Parathyroid adenoma (tissue), 2 donors: ENCODE measurements around the gene C6orf15.
A peak's percentile ranks its signal among the peaks of the same experiment; 100 is the strongest.

Experiments
- H2AFZ ChIP-seq: fragments of 300-600 bp; sonication (generic); one replicate; pipeline ENCODE4 v1.7.0; 2017; ENCODE audit warnings: antibody characterized with exemption, mild to moderate bottlenecking
- H3K27ac ChIP-seq: fragments of 300-600 bp; sonication (generic); one replicate; pipeline ENCODE4 v1.7.0; 2017
- H3K27me3 ChIP-seq: fragments of 300-600 bp; sonication (generic); one replicate; pipeline ENCODE4 v1.7.0; 2017; ENCODE audit warnings: low read length; ENCODE audit not compliant: control insufficient read depth, insufficient read depth
- H3K36me3 ChIP-seq: fragments of 300-600 bp; sonication (generic); one replicate; pipeline ENCODE4 v1.7.0; 2017; ENCODE audit warnings: low read length; ENCODE audit not compliant: control insufficient read depth, insufficient read depth
- H3K4me1 ChIP-seq: fragments of 300-600 bp; sonication (generic); one replicate; pipeline ENCODE4 v1.7.0; 2017; ENCODE audit warnings: control low read depth
- H3K4me2 ChIP-seq: fragments of 300-600 bp; sonication (generic); one replicate; pipeline ENCODE4 v1.7.0; 2017; ENCODE audit warnings: low read length
- H3K4me3 ChIP-seq: fragments of 300-600 bp; sonication (generic); one replicate; pipeline ENCODE4 v1.7.0; 2017; ENCODE audit warnings: low read depth, low read length
- H3K79me2 ChIP-seq: fragments of 300-600 bp; sonication (generic); one replicate; pipeline ENCODE4 v1.7.0; 2017; ENCODE audit warnings: control low read depth
- H3K9ac ChIP-seq: fragments of 300-600 bp; sonication (generic); one replicate; pipeline ENCODE4 v1.7.0; 2017; ENCODE audit warnings: mild to moderate bottlenecking
- H3K9me3 ChIP-seq: fragments of 300-600 bp; sonication (generic); one replicate; pipeline ENCODE4 v1.7.0; 2017; ENCODE audit warnings: low read length; ENCODE audit not compliant: control insufficient read depth
- CTCF ChIP-seq: fragments of 300-600 bp; sonication (generic); IDR thresholded peaks from one replicate; pipeline ENCODE4 v1.7.0; 2017; ENCODE audit warnings: antibody characterized with exemption, mild to moderate bottlenecking
- donor health status: primary hyperparathyroidism.

C6orf15 gene

GRCh38 chr6:31142361-31142761 is 30.0 kb upstream of the C6orf15 start:
- no peak overlapping the region for H3K9ac ChIP-seq
- H3K27me3 ChIP-seq = no peaks in the 10 kb centered on the region
- no peak overlapping the region for H3K4me3 ChIP-seq
- no peak overlapping the region for H3K27ac ChIP-seq
- no peak overlapping the region for H2AFZ ChIP-seq
- no peaks in the 10 kb centered on the region for H3K4me1 ChIP-seq
- H3K79me2 ChIP-seq = no peaks in the 10 kb centered on the region
- H3K36me3 ChIP-seq = no peaks in the 10 kb centered on the region
- no peak overlapping the region for H3K4me2 ChIP-seq
- H3K9me3 ChIP-seq = no peaks in the 10 kb centered on the region
- TF ChIP-seq CTCF = no peak

- no peak overlapping the region for H3K27ac ChIP-seq
- no peak overlapping the region for H2AFZ ChIP-seq
- no peaks in the 10 kb centered on the region for H3K79me2 ChIP-seq
- no peak overlapping the region for H3K4me3 ChIP-seq
- no peaks in the 10 kb centered on the region for H3K9me3 ChIP-seq
- no peaks in the 10 kb centered on the region for H3K36me3 ChIP-seq
- H3K27me3 ChIP-seq = no peaks in the 10 kb centered on the region
- H3K9ac ChIP-seq = no peak overlapping the region
- TF ChIP-seq CTCF = no peak
- no peak overlapping the region for H3K4me2 ChIP-seq
- no peaks in the 10 kb centered on the region for H3K4me1 ChIP-seq
Measured at GRCh38 chr6:31140643-31141042, 28.3 kb upstream of the C6orf15 start.

- Histone ChIP-seq H3K9me3 (no peaks in the 10 kb centered on the region), H3K79me2 (no peaks in the 10 kb centered on the region), H3K9ac (no peak overlapping the region), H3K27me3 (no peaks in the 10 kb centered on the region), H3K27ac (no peak overlapping the region), H3K4me2 (no peak overlapping the region), H2AFZ (peak overlapping the region; percentile 5), H3K36me3 (no peaks in the 10 kb centered on the region), H3K4me1 (no peaks in the 10 kb centered on the region), H3K4me3 (no peak overlapping the region)
- TF ChIP-seq CTCF = no peak
Measured at GRCh38 chr6:31139599-31139998, 27.2 kb upstream of the C6orf15 start.

- peak within 1 kb of the TSS; percentile 85 for H2AFZ ChIP-seq
- H3K4me2 ChIP-seq = no peak within 1 kb of the TSS
- no peaks in the 10 kb centered on the region for H3K4me1 ChIP-seq
- no peaks in the 10 kb centered on the region for H3K79me2 ChIP-seq
- no peak within 1 kb of the TSS for H3K27ac ChIP-seq
- no peak for TF ChIP-seq CTCF
- no peak within 1 kb of the TSS for H3K4me3 ChIP-seq
- no peaks in the 10 kb centered on the region for H3K36me3 ChIP-seq
- H3K9ac ChIP-seq = no peak within 1 kb of the TSS
- H3K27me3 ChIP-seq = no peaks in the 10 kb centered on the region
- H3K9me3 ChIP-seq = no peaks in the 10 kb centered on the region
Measured at GRCh38 chr6:31138982-31139381, 26.6 kb upstream of the C6orf15 start, which contains the start of gene PSORS1C2. PSORS1C2 (minus strand) TSS chr6:31139066; CDS start chr6:31139026, 40 bp downstream.

- TF ChIP-seq CTCF = no peak
Measured at GRCh38 chr6:31135710-31136109, 23.3 kb upstream of the C6orf15 start.

More at GRCh38 chr6:31135710-31136109, 23.3 kb upstream of the C6orf15 start:
- no peak overlapping the region for H3K4me3 ChIP-seq
- H3K27me3 ChIP-seq = no peaks in the 10 kb centered on the region
- no peak overlapping the region for H3K4me2 ChIP-seq
- H3K36me3 ChIP-seq = no peaks in the 10 kb centered on the region
- no peaks in the 10 kb centered on the region for H3K79me2 ChIP-seq
- no peaks in the 10 kb centered on the region for H3K4me1 ChIP-seq
- no peaks in the 10 kb centered on the region for H3K9me3 ChIP-seq
- H3K9ac ChIP-seq = no peak overlapping the region
- no peak overlapping the region for H3K27ac ChIP-seq
- no peak overlapping the region for H2AFZ ChIP-seq
